Panc1 (cell line): ENCODE data around the gene CAMK2A. TPM values are rescaled to one million over a fixed set of nuclear protein-coding genes. Genes with fewer than 3 reads are reported as not detected.

Experiments used
- ATAC-seq: fragments of 200-7000 bp; cut with Tn5 transposase; 2 replicates; pipeline ENCODE4 v1.9.1; 2020; ENCODE audit warnings: mild to moderate bottlenecking, moderate library complexity
- BruUV-seq: library from RNA; stranded (reverse); fragments of 400-500 nt; replicated peaks from 2 replicates; lab custom pipeline; 2021; lab: Mats Ljungman, UMichigan
- CTCF ChIA-PET: fragments of 300-600 bp; sonication (Branson Sonifier 250); formaldehyde crosslinking; loops from one replicate; lab custom pipeline; 2022; ENCODE audit warnings: antibody characterized with exemption; lab: Charles Lee
- POLR2A ChIA-PET: fragments of 300-600 bp; sonication (Branson Sonifier 250); formaldehyde crosslinking; loops from one replicate; lab custom pipeline; 2022; ENCODE audit warnings: antibody characterized with exemption; lab: Charles Lee
- DNase-seq: peaks from one replicate; pipeline ENCODE4 v3.0.0-alpha.2; 2010; ENCODE audit warnings: low read depth, low spot score
- H3K27ac ChIP-seq: 2 replicates; pipeline ENCODE4 v1.5.1; 2011; ENCODE audit warnings: mild to moderate bottlenecking, low read length, inconsistent platforms
- H3K27me3 ChIP-seq: fragments of 200-500 bp; sonication (Bioruptor generic); 2 replicates; pipeline ENCODE4 v1.6.0; 2014; ENCODE audit warnings: low read length, inconsistent platforms; ENCODE audit not compliant: control insufficient read depth, insufficient read depth
- H3K36me3 ChIP-seq: fragments of 200-500 bp; sonication (Bioruptor generic); 2 replicates; pipeline ENCODE4 v1.5.1; 2014; ENCODE audit warnings: inconsistent platforms, mild to moderate bottlenecking, low read length, moderate library complexity; ENCODE audit not compliant: control insufficient read depth, insufficient read depth
- H3K4me1 ChIP-seq: 2 replicates; pipeline ENCODE4 v1.5.1; 2011; ENCODE audit warnings: inconsistent platforms, mild to moderate bottlenecking, low read length, moderate library complexity; ENCODE audit not compliant: control insufficient read depth, insufficient read depth
- H3K4me3 ChIP-seq, 2 experiments: 2 replicates each; pipeline ENCODE4 v1.5.1; 2011 to 2012; ENCODE audit warnings: low read depth in 2 of 2, low read length in 2 of 2, mild to moderate bottlenecking in 2 of 2, inconsistent platforms in 1 of 2, moderate library complexity in 1 of 2
- H3K9me3 ChIP-seq: fragments of 200-500 bp; sonication (Bioruptor generic); 2 replicates; pipeline ENCODE4 v1.5.1; 2014; ENCODE audit warnings: low read depth, mild to moderate bottlenecking, inconsistent platforms, low read length, moderate library complexity; ENCODE audit not compliant: control insufficient read depth, insufficient read depth
- CTCF ChIP-seq: fragments of 450-650 bp; IDR thresholded peaks from 2 replicates; pipeline ENCODE4 v1.5.1; 2017; ENCODE audit warnings: mild to moderate bottlenecking
- POLR2AphosphoS5 ChIP-seq: IDR thresholded peaks from 2 replicates; pipeline ENCODE4 v1.6.1; 2012; ENCODE audit warnings: mild to moderate bottlenecking, low read depth, low read length, moderate library complexity
- SIN3A ChIP-seq: IDR thresholded peaks from 2 replicates; pipeline ENCODE4 v1.6.1; 2012; ENCODE audit warnings: low read depth, mild to moderate bottlenecking, low read length, moderate library complexity, borderline replicate concordance; ENCODE audit not compliant: insufficient read depth
- TCF7L2 ChIP-seq: IDR thresholded peaks from 2 replicates; pipeline ENCODE4 v1.6.1; 2011; ENCODE audit warnings: mild to moderate bottlenecking, low read depth, low read length, inconsistent platforms
- in situ Hi-C: cut with HindIII; loops from 2 replicates; pipeline ENCODE4 v1.10.0; 2016; ENCODE audit warnings: low sequenced_read_pairs, low pct_unique_long_range_greater_than_20kb
- intact Hi-C: fragments of 100-400 bp; cut with micrococcal nuclease; formaldehyde crosslinking; loops from one replicate; pipeline ENCODE4 v1.10.0; 2022; ENCODE audit not compliant: unreplicated experiment
- total RNA-seq: library from RNA; stranded (reverse); gene quantifications from one replicate; pipeline ENCODE4 v1.2.1, GENCODE V29; 2021; ENCODE audit not compliant: unreplicated experiment
- TF ChIP-seq, protein P1 (sequence below), 2 experiments: IDR thresholded peaks; 2 replicates each; pipeline ENCODE4 v1.6.1; 2011 to 2012; ENCODE audit warnings: low read depth in 2 of 2, control low read depth in 1 of 2, low read length in 1 of 2, mild to moderate bottlenecking in 1 of 2, moderate library complexity in 1 of 2; ENCODE audit not compliant: insufficient read depth in 1 of 2

CAMK2A gene
- total RNA-seq, 1 experiment from 2014 or later = 0.51 TPM

DNA sequence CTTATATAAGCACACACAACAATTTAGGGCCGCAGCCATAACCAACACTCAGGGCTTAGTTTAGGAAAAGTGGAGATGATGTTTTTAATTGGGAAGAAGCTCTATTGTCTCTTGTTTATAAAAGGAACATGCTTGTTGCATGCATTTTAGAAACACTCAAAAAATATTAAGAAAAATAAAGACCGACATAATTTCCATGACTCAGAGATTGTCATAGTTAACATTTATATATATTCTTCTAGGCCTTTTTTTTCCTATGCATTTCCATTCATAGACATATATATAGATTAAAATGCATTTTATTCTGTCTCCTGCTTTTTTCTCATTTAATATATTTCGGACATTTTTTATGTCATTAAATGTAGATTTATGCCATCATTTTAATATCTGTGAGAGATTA, 26.7 kb upstream of the CAMK2A start:
- Histone ChIP-seq H3K4me3 (no peak overlapping the region), H3K4me1 (peaks cover 47% of the 10 kb centered on the region), H3K9me3 (no peaks in the 10 kb centered on the region; the same call in 1 of the 2 replicates), H3K27me3 (no peaks in the 10 kb centered on the region), H3K27ac (peak overlapping the region; percentile 94), H3K36me3 (no peaks in the 10 kb centered on the region)
- TF ChIP-seq POLR2AphosphoS5 (no peak), CTCF (no peak), SIN3A (no peak), TCF7L2 (no peak)
- TF ChIP-seq, protein P1, sequence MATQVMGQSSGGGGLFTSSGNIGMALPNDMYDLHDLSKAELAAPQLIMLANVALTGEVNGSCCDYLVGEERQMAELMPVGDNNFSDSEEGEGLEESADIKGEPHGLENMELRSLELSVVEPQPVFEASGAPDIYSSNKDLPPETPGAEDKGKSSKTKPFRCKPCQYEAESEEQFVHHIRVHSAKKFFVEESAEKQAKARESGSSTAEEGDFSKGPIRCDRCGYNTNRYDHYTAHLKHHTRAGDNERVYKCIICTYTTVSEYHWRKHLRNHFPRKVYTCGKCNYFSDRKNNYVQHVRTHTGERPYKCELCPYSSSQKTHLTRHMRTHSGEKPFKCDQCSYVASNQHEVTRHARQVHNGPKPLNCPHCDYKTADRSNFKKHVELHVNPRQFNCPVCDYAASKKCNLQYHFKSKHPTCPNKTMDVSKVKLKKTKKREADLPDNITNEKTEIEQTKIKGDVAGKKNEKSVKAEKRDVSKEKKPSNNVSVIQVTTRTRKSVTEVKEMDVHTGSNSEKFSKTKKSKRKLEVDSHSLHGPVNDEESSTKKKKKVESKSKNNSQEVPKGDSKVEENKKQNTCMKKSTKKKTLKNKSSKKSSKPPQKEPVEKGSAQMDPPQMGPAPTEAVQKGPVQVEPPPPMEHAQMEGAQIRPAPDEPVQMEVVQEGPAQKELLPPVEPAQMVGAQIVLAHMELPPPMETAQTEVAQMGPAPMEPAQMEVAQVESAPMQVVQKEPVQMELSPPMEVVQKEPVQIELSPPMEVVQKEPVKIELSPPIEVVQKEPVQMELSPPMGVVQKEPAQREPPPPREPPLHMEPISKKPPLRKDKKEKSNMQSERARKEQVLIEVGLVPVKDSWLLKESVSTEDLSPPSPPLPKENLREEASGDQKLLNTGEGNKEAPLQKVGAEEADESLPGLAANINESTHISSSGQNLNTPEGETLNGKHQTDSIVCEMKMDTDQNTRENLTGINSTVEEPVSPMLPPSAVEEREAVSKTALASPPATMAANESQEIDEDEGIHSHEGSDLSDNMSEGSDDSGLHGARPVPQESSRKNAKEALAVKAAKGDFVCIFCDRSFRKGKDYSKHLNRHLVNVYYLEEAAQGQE (IDR thresholded peaks at IDR 0.05; ENCODE audit: insufficient read depth in 1 of 2, low read depth in 2 of 2, low read length in 1 of 2) = no peak
- in situ Hi-C loops = no loop called here
- DNase-seq (no peak), ATAC-seq (no peak)
- CTCF ChIA-PET = no interaction called here
- POLR2A ChIA-PET = interaction anchor here (0.6 kb wide), 1 partner anchor 44 kb away, joined by 11 read pairs; no protein-coding TSS in a partner anchor
- intact Hi-C loops = no loop called here
- BruUV-seq = no TSS peak

DNA sequence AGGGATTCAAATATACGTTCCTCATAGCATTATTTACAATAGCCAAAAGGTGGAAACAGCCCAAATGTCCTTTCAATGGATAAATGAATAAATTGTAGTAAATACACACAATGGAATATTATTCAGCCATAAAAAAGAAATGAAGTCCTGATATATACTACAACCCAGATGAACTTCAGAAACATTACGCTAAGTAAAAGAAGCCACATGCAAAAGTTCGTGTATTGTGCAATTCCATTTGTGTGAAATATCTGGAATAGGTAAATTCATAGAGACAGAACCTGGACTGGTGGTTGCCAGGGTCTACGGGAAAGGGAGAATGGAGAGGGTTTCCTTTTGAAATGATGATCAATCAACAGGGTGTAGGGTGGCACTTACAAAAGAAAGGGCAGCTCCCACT, 25.7 kb upstream of the CAMK2A start:
- ChIA-PET POLR2A (no interaction called here), CTCF (no interaction called here)
- no peak for TF ChIP-seq SIN3A
- no peak for TF ChIP-seq CTCF
- no peak for TF ChIP-seq POLR2AphosphoS5
- no peak for TF ChIP-seq TCF7L2
- TF ChIP-seq, protein P1 (IDR thresholded peaks at IDR 0.05; ENCODE audit: insufficient read depth in 1 of 2, low read depth in 2 of 2, low read length in 1 of 2) = no peak
- ATAC-seq (no peak), DNase-seq (no peak)
- H3K27ac ChIP-seq = peak overlapping the region; percentile 94
- H3K9me3 ChIP-seq = no peaks in the 10 kb centered on the region; the same call in 1 of the 2 replicates
- H3K27me3 ChIP-seq = no peaks in the 10 kb centered on the region
- intact Hi-C loops (no loop called here), in situ Hi-C loops (no loop called here)
- H3K36me3 ChIP-seq = no peaks in the 10 kb centered on the region
- BruUV-seq = no TSS peak
- H3K4me3 ChIP-seq = no peak overlapping the region
- peaks cover 42% of the 10 kb centered on the region for H3K4me1 ChIP-seq
